ENCODE data around the gene KANSL1. TPM values are rescaled to one million over a fixed set of nuclear protein-coding genes. Genes with fewer than 3 reads are reported as not detected.

KANSL1 gene
- total and polyA plus RNA-seq, 2 experiments from 2014 or later: 12.2 to 38.2 TPM

DNA sequence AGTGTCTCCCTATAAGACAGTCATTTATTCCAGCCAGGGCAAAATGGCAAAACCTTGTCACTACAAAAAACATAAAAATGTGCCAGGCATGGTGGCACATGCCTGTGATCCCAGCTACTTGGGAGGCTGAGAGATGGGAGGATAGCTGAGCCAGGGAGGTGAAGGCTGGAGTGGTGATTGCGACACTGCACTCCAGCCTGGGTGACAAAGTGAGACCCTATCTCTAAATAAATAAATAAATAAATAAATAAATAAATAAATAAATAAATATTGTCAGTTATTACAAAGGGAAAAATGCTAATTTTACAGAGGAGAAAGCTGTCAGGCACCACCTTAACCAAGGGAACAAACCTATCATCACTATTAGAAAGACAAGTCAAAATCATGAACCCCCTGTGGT, 118.7 kb downstream of the KANSL1 start:
- Histone ChIP-seq H3K9me2 (ENCODE audit: insufficient read depth) (no peaks in the 10 kb centered on the region), H3K79me2 (ENCODE audit: insufficient read depth) (peaks cover 96% of the 10 kb centered on the region), H3K4me3 (no peak overlapping the region), H3K36me3 (ENCODE audit: low read depth) (peaks cover 4% of the 10 kb centered on the region; the same call in 1 of the 2 replicates), H3F3A (ENCODE audit: insufficient read depth) (peaks cover 29% of the 10 kb centered on the region), H3K4me2 (ENCODE audit: unreplicated experiment) (no peak overlapping the region), H4K20me1 (ENCODE audit: insufficient read depth) (0 out of 2 replicates have a peak, but pooled peaks cover 5% of the 10 kb centered on the region), H3K27me3 (replicated peaks; ENCODE audit: insufficient read depth) (no peaks in the 10 kb centered on the region), H3K27ac (no peak overlapping the region), H3K9ac (no peak overlapping the region), H3K9me3 (ENCODE audit: low read depth) (no peaks in the 10 kb centered on the region), H3K4me1 (ENCODE audit: insufficient read depth) (peaks cover 21% of the 10 kb centered on the region), H2AFZ (no peak overlapping the region)
- 59 to 70% methylated on average over 1 of the region's 1 CpG for WGBS, 2 experiments (ENCODE audit: low coverage in 1 of 2, low lambda C conversion rate in 2 of 2, missing lambda C conversion rate in 2 of 2)
- TF ChIP-seq EZH2 (IDR thresholded peaks at IDR 0.05; ENCODE audit: insufficient read depth, poor library complexity, severe bottlenecking) (no peak), EZH2phosphoT487 (IDR thresholded peaks at IDR 0.05; ENCODE audit: insufficient read depth, low read depth) (no peak)
- in situ Hi-C loops (cut with MboI): no loop called here
- no peak for DNase-seq

DNA sequence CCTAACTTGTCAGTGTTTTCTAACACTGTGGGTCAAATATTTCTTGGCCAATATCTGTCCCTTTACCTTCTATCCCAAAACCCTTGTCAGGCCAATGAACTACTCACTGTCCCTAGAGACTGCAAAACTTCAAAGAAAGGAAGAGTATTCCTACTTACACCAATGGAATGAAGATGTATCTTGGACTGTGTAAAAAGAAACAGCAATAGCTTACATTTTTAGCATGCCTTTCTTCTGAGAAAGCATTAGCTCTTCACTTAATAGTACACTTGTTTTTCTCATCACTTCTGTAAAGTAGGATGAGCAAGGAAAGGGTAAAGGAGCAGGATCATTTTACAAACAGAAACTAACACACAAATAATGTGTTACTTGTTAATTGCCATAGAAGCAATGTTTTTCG, 120.2 kb downstream of the KANSL1 start:
- in situ Hi-C loops (cut with MboI): no loop called here
- Histone ChIP-seq H3F3A (ENCODE audit: insufficient read depth) (peaks cover 29% of the 10 kb centered on the region), H3K79me2 (ENCODE audit: insufficient read depth) (peaks cover 96% of the 10 kb centered on the region), H3K27ac (peak overlapping the region; percentile 65), H3K4me3 (peak overlapping the region; percentile 49), H3K36me3 (ENCODE audit: low read depth) (peaks cover 4% of the 10 kb centered on the region; the same call in 1 of the 2 replicates), H3K27me3 (replicated peaks; ENCODE audit: insufficient read depth) (no peaks in the 10 kb centered on the region), H3K4me2 (ENCODE audit: unreplicated experiment) (peak overlapping the region; percentile 64), H3K9ac (peak overlapping the region; percentile 58), H3K9me3 (ENCODE audit: low read depth) (no peaks in the 10 kb centered on the region), H4K20me1 (ENCODE audit: insufficient read depth) (0 out of 2 replicates have a peak, but pooled peaks cover 4% of the 10 kb centered on the region), H3K4me1 (ENCODE audit: insufficient read depth) (peaks cover 21% of the 10 kb centered on the region), H2AFZ (no peak overlapping the region), H3K9me2 (ENCODE audit: insufficient read depth) (no peaks in the 10 kb centered on the region)
- DNase-seq: peak; percentile 79
- 0 to 2% methylated on average over 1 of the region's 1 CpG for WGBS, 2 experiments (ENCODE audit: low coverage in 1 of 2, low lambda C conversion rate in 2 of 2, missing lambda C conversion rate in 2 of 2)
- TF ChIP-seq EZH2phosphoT487 (IDR thresholded peaks at IDR 0.05; ENCODE audit: insufficient read depth, low read depth) (no peak), EZH2 (IDR thresholded peaks at IDR 0.05; ENCODE audit: insufficient read depth, poor library complexity, severe bottlenecking) (no peak)

DNA sequence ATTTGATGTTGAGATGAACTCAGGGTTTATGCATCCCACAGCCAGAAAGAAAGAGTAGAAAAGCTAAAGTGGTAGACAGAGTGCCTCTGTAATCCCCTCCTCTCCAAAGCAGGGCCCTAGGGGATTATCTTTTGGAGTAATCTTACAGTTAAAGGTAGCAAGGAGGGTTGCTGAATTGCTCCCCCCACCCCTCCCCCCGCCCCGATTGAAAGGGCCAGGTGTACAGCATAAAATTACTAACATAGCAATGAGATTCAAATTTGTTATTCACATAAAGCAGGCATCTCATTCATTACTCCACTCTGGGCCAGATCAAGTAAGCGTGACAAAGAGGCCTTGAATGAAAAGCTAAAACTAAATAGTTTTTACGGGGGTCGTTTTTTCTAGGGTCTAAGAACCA, 121.4 kb downstream of the KANSL1 start:
- Histone ChIP-seq H3K4me2 (ENCODE audit: unreplicated experiment) (no peak overlapping the region), H3K79me2 (ENCODE audit: insufficient read depth) (peaks cover 96% of the 10 kb centered on the region), H2AFZ (no peak overlapping the region), H3K9me3 (ENCODE audit: low read depth) (no peaks in the 10 kb centered on the region), H3K4me3 (no peak overlapping the region), H4K20me1 (ENCODE audit: insufficient read depth) (0 out of 2 replicates have a peak, but pooled peaks cover 4% of the 10 kb centered on the region), H3K4me1 (ENCODE audit: insufficient read depth) (peaks cover 21% of the 10 kb centered on the region), H3K9ac (no peak overlapping the region), H3K36me3 (ENCODE audit: low read depth) (peaks cover 14% of the 10 kb centered on the region), H3K27ac (no peak overlapping the region), H3K9me2 (ENCODE audit: insufficient read depth) (no peaks in the 10 kb centered on the region), H3K27me3 (replicated peaks; ENCODE audit: insufficient read depth) (no peaks in the 10 kb centered on the region), H3F3A (ENCODE audit: insufficient read depth) (peaks cover 29% of the 10 kb centered on the region)
- DNase-seq: no peak
- in situ Hi-C loops (cut with MboI): no loop called here
- 77 to 79% methylated on average over 5 of the region's 5 CpGs for WGBS, 2 experiments (ENCODE audit: low coverage in 1 of 2, low lambda C conversion rate in 2 of 2, missing lambda C conversion rate in 2 of 2)
- TF ChIP-seq EZH2phosphoT487 (IDR thresholded peaks at IDR 0.05; ENCODE audit: insufficient read depth, low read depth) (no peak), EZH2 (IDR thresholded peaks at IDR 0.05; ENCODE audit: insufficient read depth, poor library complexity, severe bottlenecking) (no peak)

GRCh38 chr17:46064460-46064859, 128.8 kb downstream of the KANSL1 start:
- Histone ChIP-seq H3K4me2 (ENCODE audit: unreplicated experiment) (no peak overlapping the region), H4K20me1 (ENCODE audit: insufficient read depth) (no peaks in the 10 kb centered on the region), H3K4me1 (ENCODE audit: insufficient read depth) (peaks cover 14% of the 10 kb centered on the region), H3K9me2 (ENCODE audit: insufficient read depth) (no peaks in the 10 kb centered on the region), H3K79me2 (ENCODE audit: insufficient read depth) (peaks cover 69% of the 10 kb centered on the region), H2AFZ (no peak overlapping the region), H3F3A (ENCODE audit: insufficient read depth) (peaks cover 27% of the 10 kb centered on the region), H3K4me3 (no peak overlapping the region), H3K9me3 (ENCODE audit: low read depth) (no peaks in the 10 kb centered on the region), H3K36me3 (ENCODE audit: low read depth) (peaks cover 26% of the 10 kb centered on the region), H3K27me3 (replicated peaks; ENCODE audit: insufficient read depth) (no peaks in the 10 kb centered on the region), H3K9ac (no peak overlapping the region), H3K27ac (no peak overlapping the region)
- 95 to 100% methylated on average over 1 of the region's 1 CpG for WGBS, 2 experiments (ENCODE audit: low coverage in 1 of 2, low lambda C conversion rate in 2 of 2, missing lambda C conversion rate in 2 of 2)
- in situ Hi-C loops (cut with MboI): no loop called here
- no peak for TF ChIP-seq EZH2phosphoT487 (IDR thresholded peaks at IDR 0.05; ENCODE audit: insufficient read depth, low read depth)
- no peak for TF ChIP-seq EZH2 (IDR thresholded peaks at IDR 0.05; ENCODE audit: insufficient read depth, poor library complexity, severe bottlenecking)
- DNase-seq: no peak

Data from GM23248 (cell line).